Activated effector memory CD4-positive, alpha-beta T cell treated with anti-CD3 and anti-CD28 coated beads, Interleukin-2, amount 50 U/mL, for 16 hours (primary cell): ENCODE measurements around the gene ARHGAP35.
"Not testable (repeated sequence)": the region's sequence is repeated elsewhere in the genome, so short reads cannot be mapped to it uniquely, and the experiment has no call there.

ENCODE experiments used
- DNase-seq: peaks from one replicate; pipeline ENCODE4 v3.0.0-alpha.2; 2020

ARHGAP35 gene

GRCh38 chr19:46860846-46861690, at the start of gene ARHGAP35:
Gene ARHGAP35, plus strand, starts transcription at chr19:46860997. Its CDS starts 57,679 bp downstream, at chr19:46918676.
- no peak for DNase-seq

- DNase-seq: no peak
Measured at GRCh38 chr19:46812977-46813838, 47.6 kb upstream of the ARHGAP35 start.

GRCh38 chr19:46813839-46814358, 46.9 kb upstream of the ARHGAP35 start:
- DNase-seq: no peak

GRCh38 chr19:46815833-46816627, 44.8 kb upstream of the ARHGAP35 start:
- DNase-seq: no peak

- no peak for DNase-seq
Measured at GRCh38 chr19:46818812-46819211, 42.0 kb upstream of the ARHGAP35 start.

- peak; percentile 85 for DNase-seq
Measured at GRCh38 chr19:46821512-46822409, 39.0 kb upstream of the ARHGAP35 start.

GRCh38 chr19:46822410-46822787, 38.4 kb upstream of the ARHGAP35 start:
- not testable (repeated sequence) for DNase-seq

- no peak for DNase-seq
Measured at GRCh38 chr19:46823049-46823448, 37.7 kb upstream of the ARHGAP35 start.

GRCh38 chr19:46824890-46825730, 35.7 kb upstream of the ARHGAP35 start:
- no peak for DNase-seq

- DNase-seq: no peak
Measured at GRCh38 chr19:46825731-46826055, 35.1 kb upstream of the ARHGAP35 start.

- peak; percentile 80 for DNase-seq
Measured at GRCh38 chr19:46828484-46828883, 32.3 kb upstream of the ARHGAP35 start.

GRCh38 chr19:46830864-46831263, 29.9 kb upstream of the ARHGAP35 start:
- no peak for DNase-seq

GRCh38 chr19:46834121-46834520, 26.7 kb upstream of the ARHGAP35 start:
- no peak for DNase-seq

- no peak for DNase-seq
Measured at GRCh38 chr19:46834984-46835383, 25.8 kb upstream of the ARHGAP35 start.

- no peak for DNase-seq
Measured at GRCh38 chr19:46838160-46838559, 22.6 kb upstream of the ARHGAP35 start.

- DNase-seq: no peak
Measured at GRCh38 chr19:46839752-46840497, 20.9 kb upstream of the ARHGAP35 start.

GRCh38 chr19:46840498-46840942, 20.3 kb upstream of the ARHGAP35 start:
- DNase-seq: peak; percentile 84

- no peak for DNase-seq
Measured at GRCh38 chr19:46841458-46842083, 19.2 kb upstream of the ARHGAP35 start.

GRCh38 chr19:46842791-46843190, 18.0 kb upstream of the ARHGAP35 start:
- DNase-seq: no peak
